H9 (cell line): ENCODE measurements around the gene ARHGAP24. TPM values are rescaled to one million over a fixed set of nuclear protein-coding genes. Genes with fewer than 3 reads are reported as not detected.

Experiments used
- DNase-seq: peaks from one replicate; pipeline ENCODE4 v3.0.0-alpha.2; 2017
- H2AFZ ChIP-seq: one replicate; pipeline ENCODE4 v1.6.1; 2013; ENCODE audit warnings: mild to moderate bottlenecking, low read length, control low read depth, moderate library complexity
- H2AK5ac ChIP-seq: 2 replicates; pipeline ENCODE4 v1.6.1; 2013; ENCODE audit warnings: low read length, control low read depth, mixed read lengths; ENCODE audit not compliant: insufficient read length
- H2BK120ac ChIP-seq: one replicate; pipeline ENCODE4 v1.6.1; 2013; ENCODE audit warnings: low read depth, mild to moderate bottlenecking, low read length, control low read depth, inconsistent platforms; ENCODE audit not compliant: poor library complexity, severe bottlenecking
- H2BK12ac ChIP-seq: 2 replicates; pipeline ENCODE4 v1.6.1; 2013; ENCODE audit warnings: low read length, control low read depth, mixed read lengths, low read depth; ENCODE audit not compliant: insufficient read length
- H2BK15ac ChIP-seq: 2 replicates; pipeline ENCODE4 v1.6.1; 2013; ENCODE audit warnings: low read depth, low read length, control low read depth
- H2BK20ac ChIP-seq: one replicate; pipeline ENCODE4 v1.6.1; 2013; ENCODE audit warnings: low read depth, mild to moderate bottlenecking, low read length, control low read depth, inconsistent platforms; ENCODE audit not compliant: poor library complexity, severe bottlenecking
- H2BK5ac ChIP-seq: 2 replicates; pipeline ENCODE4 v1.6.1; 2013; ENCODE audit warnings: low read length, control low read depth, mixed read lengths; ENCODE audit not compliant: insufficient read length
- H3K14ac ChIP-seq: 2 replicates; pipeline ENCODE4 v1.6.1; 2013; ENCODE audit warnings: low read length, control low read depth; ENCODE audit not compliant: insufficient read depth
- H3K18ac ChIP-seq: 2 replicates; pipeline ENCODE4 v1.6.1; 2013; ENCODE audit warnings: low read depth, mild to moderate bottlenecking, mixed read lengths, low read length, control low read depth; ENCODE audit not compliant: insufficient read length
- H3K23ac ChIP-seq: 2 replicates; pipeline ENCODE4 v1.6.1; 2013; ENCODE audit warnings: low read length, control low read depth, mixed read lengths, low read depth; ENCODE audit not compliant: insufficient read length
- H3K23me2 ChIP-seq: 2 replicates; pipeline ENCODE4 v1.6.1; 2013; ENCODE audit warnings: low read depth, mild to moderate bottlenecking, mixed read lengths, low read length, control low read depth; ENCODE audit not compliant: insufficient read length, poor library complexity, severe bottlenecking
- H3K27ac ChIP-seq: 2 replicates; pipeline ENCODE4 v1.5.1; 2013; ENCODE audit warnings: low read length, control low read depth, mixed read lengths, low read depth; ENCODE audit not compliant: insufficient read length
- H3K27me3 ChIP-seq: 2 replicates; pipeline ENCODE4 v1.6.1; 2013; ENCODE audit warnings: low read length, control low read depth, inconsistent platforms; ENCODE audit not compliant: insufficient read depth
- H3K4ac ChIP-seq: 2 replicates; pipeline ENCODE4 v1.6.1; 2013; ENCODE audit warnings: low read depth, mild to moderate bottlenecking, control low read depth, inconsistent platforms, low read length, moderate library complexity
- H3K4me1 ChIP-seq: 2 replicates; pipeline ENCODE4 v1.6.1; 2013; ENCODE audit warnings: low read length, control low read depth, inconsistent platforms; ENCODE audit not compliant: insufficient read depth
- H3K4me2 ChIP-seq: 2 replicates; pipeline ENCODE4 v1.6.1; 2013; ENCODE audit warnings: low read length, control low read depth, mixed read lengths; ENCODE audit not compliant: insufficient read length, insufficient read depth
- H3K56ac ChIP-seq: 2 replicates; pipeline ENCODE4 v1.6.1; 2013; ENCODE audit warnings: low read depth, mild to moderate bottlenecking, mixed read lengths, low read length, control low read depth; ENCODE audit not compliant: insufficient read length
- H3K79me1 ChIP-seq: 2 replicates; pipeline ENCODE4 v1.6.1; 2013; ENCODE audit warnings: low read depth, mild to moderate bottlenecking, moderate library complexity, low read length, control low read depth, inconsistent platforms; ENCODE audit not compliant: insufficient read depth, poor library complexity, severe bottlenecking
- H3K79me2 ChIP-seq: 2 replicates; pipeline ENCODE4 v1.6.1; 2013; ENCODE audit warnings: low read length, control low read depth, inconsistent platforms; ENCODE audit not compliant: insufficient read depth
- H3K9ac ChIP-seq: 2 replicates; pipeline ENCODE4 v1.6.1; 2013; ENCODE audit warnings: low read length, control low read depth, mixed read lengths; ENCODE audit not compliant: insufficient read length; ENCODE audit errors: extremely low read depth
- H3K9me3 ChIP-seq: one replicate; pipeline ENCODE4 v1.6.1; 2013; ENCODE audit warnings: low read depth, low read length, inconsistent platforms; ENCODE audit not compliant: control insufficient read depth
- H3T11ph ChIP-seq: one replicate; pipeline ENCODE4 v1.6.1; 2013; ENCODE audit warnings: mild to moderate bottlenecking, low read length, control low read depth, inconsistent platforms
- H4K20me1 ChIP-seq: one replicate; pipeline ENCODE4 v1.6.1; 2013; ENCODE audit not compliant: control insufficient read depth, insufficient read length, insufficient read depth
- H4K5ac ChIP-seq: 2 replicates; pipeline ENCODE4 v1.6.1; 2013; ENCODE audit warnings: low read depth, mild to moderate bottlenecking, mixed read lengths, low read length, control low read depth; ENCODE audit not compliant: insufficient read length
- H4K8ac ChIP-seq: replicated peaks from 2 replicates; pipeline ENCODE4 v1.6.1; 2013; ENCODE audit warnings: low read length, control low read depth, mixed read lengths, low read depth; ENCODE audit not compliant: insufficient read length
- H4K91ac ChIP-seq: 2 replicates; pipeline ENCODE4 v1.6.1; 2013; ENCODE audit warnings: low read depth, mild to moderate bottlenecking, moderate library complexity, mixed read lengths, low read length, control low read depth; ENCODE audit not compliant: insufficient read length
- H3K27ac Mint-ChIP-seq, 3 experiments: 2 replicates in 2 of 3; 3 replicates in 1 of 3; pipeline ENCODE4 v1.8.0; 2020 to 2021; ENCODE audit warnings: mixed read lengths in 3 of 3, mild to moderate bottlenecking in 1 of 3, moderate library complexity in 1 of 3
- H3K27me3 Mint-ChIP-seq: 2 replicates; pipeline ENCODE4 v1.8.0; 2021; ENCODE audit warnings: low read depth, mild to moderate bottlenecking, moderate library complexity, mixed read lengths
- H3K36me3 Mint-ChIP-seq, 3 experiments: 2 replicates in 2 of 3; 3 replicates in 1 of 3; pipeline ENCODE4 v1.8.0; 2020 to 2021; ENCODE audit warnings: low read depth in 3 of 3, mixed read lengths in 3 of 3; ENCODE audit not compliant: insufficient read depth in 1 of 3
- H3K4me1 Mint-ChIP-seq, 2 experiments: 2 replicates each; pipeline ENCODE4 v1.8.0; 2020; ENCODE audit warnings: mixed read lengths in 2 of 2
- H3K4me3 Mint-ChIP-seq, 2 experiments: 2 replicates in 1 of 2; 3 replicates in 1 of 2; pipeline ENCODE4 v1.8.0; 2020 to 2021; ENCODE audit warnings: mild to moderate bottlenecking in 2 of 2, mixed read lengths in 2 of 2, moderate library complexity in 1 of 2
- H3K9me3 Mint-ChIP-seq, 2 experiments: 2 replicates in 1 of 2; 3 replicates in 1 of 2; pipeline ENCODE4 v1.8.0; 2020; ENCODE audit warnings: mild to moderate bottlenecking in 2 of 2, mixed read lengths in 2 of 2, moderate library complexity in 1 of 2
- WGBS: extraction: QIAGEN DNeasy Blood & Tissue Kit; methylation state at CpG from one replicate; pipeline ENCODE4 v1.1.7; 2013; ENCODE audit warnings: missing lambda C conversion rate, low lambda C conversion rate, mixed read lengths; ENCODE audit not compliant: insufficient read length; ENCODE audit errors: extremely low coverage; 5-methylcytosine and 5-hydroxymethylcytosine counted together
- total RNA-seq: library from RNA; stranded (reverse); gene quantifications from 2 replicates; pipeline ENCODE4 v1.2.1, GENCODE V29; 2021
- TF ChIP-seq, protein P1 (sequence below): fragments of 200-600 bp; sonication (generic); conservative IDR thresholded peaks from 3 replicates; pipeline ENCODE4 v1.8.0; 2021; ENCODE audit warnings: antibody characterized with exemption, mild to moderate bottlenecking

The ARHGAP24 gene
- total RNA-seq, 1 experiment from 2014 or later: 0.37 TPM

DNA sequence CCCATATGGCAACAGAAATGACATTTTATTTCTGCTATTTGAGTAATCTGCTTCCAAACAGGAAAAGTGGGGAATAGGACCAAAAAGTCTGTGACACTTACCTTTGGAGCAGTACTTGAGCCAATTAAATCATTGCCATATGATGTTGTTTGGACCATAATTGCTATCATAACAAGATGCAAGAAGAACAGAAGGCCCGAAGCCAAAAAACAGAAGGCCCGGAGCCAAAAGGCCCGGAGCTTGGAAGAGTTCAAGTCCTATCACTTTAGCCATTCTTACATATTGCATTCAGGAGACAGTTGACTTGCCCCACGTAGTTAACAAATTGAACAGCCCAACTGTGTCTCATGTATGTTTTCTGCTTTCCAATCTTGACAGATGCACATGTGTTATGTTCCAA is 285.6 kb downstream of the ARHGAP24 start:
- no peak overlapping the region for H2BK15ac ChIP-seq
- no peak overlapping the region for H3K56ac ChIP-seq
- H3K9me3 Mint-ChIP-seq: no peaks in the 10 kb centered on the region
- H3K9ac ChIP-seq: no peak overlapping the region
- no peak overlapping the region for H3K27ac Mint-ChIP-seq
- H3K23me2 ChIP-seq: no peaks in the 10 kb centered on the region
- DNase-seq: no peak
- no peak overlapping the region for H3K27ac ChIP-seq
- H2BK12ac ChIP-seq: no peak overlapping the region
- TF ChIP-seq, protein P1, sequence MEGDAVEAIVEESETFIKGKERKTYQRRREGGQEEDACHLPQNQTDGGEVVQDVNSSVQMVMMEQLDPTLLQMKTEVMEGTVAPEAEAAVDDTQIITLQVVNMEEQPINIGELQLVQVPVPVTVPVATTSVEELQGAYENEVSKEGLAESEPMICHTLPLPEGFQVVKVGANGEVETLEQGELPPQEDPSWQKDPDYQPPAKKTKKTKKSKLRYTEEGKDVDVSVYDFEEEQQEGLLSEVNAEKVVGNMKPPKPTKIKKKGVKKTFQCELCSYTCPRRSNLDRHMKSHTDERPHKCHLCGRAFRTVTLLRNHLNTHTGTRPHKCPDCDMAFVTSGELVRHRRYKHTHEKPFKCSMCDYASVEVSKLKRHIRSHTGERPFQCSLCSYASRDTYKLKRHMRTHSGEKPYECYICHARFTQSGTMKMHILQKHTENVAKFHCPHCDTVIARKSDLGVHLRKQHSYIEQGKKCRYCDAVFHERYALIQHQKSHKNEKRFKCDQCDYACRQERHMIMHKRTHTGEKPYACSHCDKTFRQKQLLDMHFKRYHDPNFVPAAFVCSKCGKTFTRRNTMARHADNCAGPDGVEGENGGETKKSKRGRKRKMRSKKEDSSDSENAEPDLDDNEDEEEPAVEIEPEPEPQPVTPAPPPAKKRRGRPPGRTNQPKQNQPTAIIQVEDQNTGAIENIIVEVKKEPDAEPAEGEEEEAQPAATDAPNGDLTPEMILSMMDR: no peak
- no peak overlapping the region for H2AFZ ChIP-seq
- no peak overlapping the region for H4K5ac ChIP-seq
- H3K4me1 Mint-ChIP-seq: peaks cover 12 to 15% of the 10 kb centered on the region in 2 experiments
- H4K20me1 ChIP-seq: no peaks in the 10 kb centered on the region
- no CpG with 5 or more reads among the region's 4 CpGs for WGBS
- H3K4me3 Mint-ChIP-seq: no peak overlapping the region
- no peak overlapping the region for H4K91ac ChIP-seq
- no peaks in the 10 kb centered on the region; a peak in 1 of 7 replicates for H3K36me3 Mint-ChIP-seq
- no peaks in the 10 kb centered on the region for H3K4me1 ChIP-seq
- no peak overlapping the region for H3K4me2 ChIP-seq
- no peaks in the 10 kb centered on the region for H3K79me1 ChIP-seq
- no peaks in the 10 kb centered on the region for H3K79me2 ChIP-seq
- H2BK120ac ChIP-seq: no peak overlapping the region
- H3T11ph ChIP-seq: no peak overlapping the region
- no peaks in the 10 kb centered on the region for H3K27me3 Mint-ChIP-seq
- no peak overlapping the region for H2AK5ac ChIP-seq
- H2BK5ac ChIP-seq: no peak overlapping the region
- H3K4ac ChIP-seq: no peak overlapping the region
- no peaks in the 10 kb centered on the region for H3K9me3 ChIP-seq
- H2BK20ac ChIP-seq: no peak overlapping the region
- H3K27me3 ChIP-seq: no peaks in the 10 kb centered on the region
- no peak overlapping the region for H3K18ac ChIP-seq
- H3K14ac ChIP-seq: no peak overlapping the region
- H4K8ac ChIP-seq: no peak overlapping the region
- H3K23ac ChIP-seq: no peak overlapping the region
